H1 (cell line): ENCODE measurements around the gene COL21A1. TPM values are rescaled to one million over a fixed set of nuclear protein-coding genes. Genes with fewer than 3 reads are reported as not detected.

Experiments used
- CTCF ChIA-PET: fragments of 300-600 bp; sonication (Branson Sonifier 250); formaldehyde crosslinking; loops from one replicate; lab custom pipeline; 2021; ENCODE audit not compliant: partially characterized antibody; lab: Charles Lee
- POLR2A ChIA-PET: fragments of 300-600 bp; sonication (Branson Sonifier 250); formaldehyde crosslinking; loops from one replicate; lab custom pipeline; 2021; ENCODE audit warnings: inconsistent platforms; ENCODE audit not compliant: partially characterized antibody; lab: Charles Lee
- DNase-seq, 2 experiments: peaks; one replicate each; pipeline versions ENCODE4 v3.0.0 to v3.0.0-alpha.2; 2010 to 2022; ENCODE audit warnings: low spot score in 2 of 2, low read depth in 1 of 2, mixed read lengths in 1 of 2
- FAIRE-seq: peaks from 2 replicates; lab custom pipeline; 2011; peaks lifted over from hg19 to GRCh38; lab: Jason Lieb, UNC
- H2AFZ ChIP-seq: 2 replicates; pipeline ENCODE4 v1.8.1; 2012; ENCODE audit warnings: low read length, inconsistent platforms
- H2AK5ac ChIP-seq: 2 replicates; pipeline ENCODE4 v1.6.1; 2013; ENCODE audit warnings: low read depth, low read length
- H2BK120ac ChIP-seq: replicated peaks from 2 replicates; pipeline ENCODE3; 2013; ENCODE audit warnings: low read depth, low read length, inconsistent platforms
- H2BK12ac ChIP-seq: 2 replicates; pipeline ENCODE4 v1.6.1; 2013; ENCODE audit warnings: low read depth, low read length
- H2BK15ac ChIP-seq: 2 replicates; pipeline ENCODE4 v1.6.1; 2013; ENCODE audit warnings: low read length
- H2BK20ac ChIP-seq: 2 replicates; pipeline ENCODE4 v1.6.1; 2013; ENCODE audit warnings: low read length
- H2BK5ac ChIP-seq: 2 replicates; pipeline ENCODE4 v1.6.1; 2013; ENCODE audit warnings: low read depth, low read length
- H3K14ac ChIP-seq: 2 replicates; pipeline ENCODE4 v1.6.1; 2013; ENCODE audit warnings: inconsistent platforms; ENCODE audit not compliant: insufficient read length
- H3K18ac ChIP-seq: 2 replicates; pipeline ENCODE4 v1.6.1; 2013; ENCODE audit warnings: low read length; ENCODE audit errors: extremely low read depth
- H3K23ac ChIP-seq: 2 replicates; pipeline ENCODE4 v1.6.1; 2013; ENCODE audit warnings: inconsistent platforms; ENCODE audit not compliant: insufficient read length
- H3K23me2 ChIP-seq: 2 replicates; pipeline ENCODE4 v1.6.1; 2013; ENCODE audit warnings: low read depth, low read length
- H3K27ac ChIP-seq: 2 replicates; pipeline ENCODE4 v1.6.1; 2011; ENCODE audit warnings: low read depth, low read length, inconsistent platforms
- H3K27me3 ChIP-seq, 4 experiments: replicated peaks in 1 of 4; 1 replicate in 1 of 4; 2 replicates in 3 of 4; pipeline versions ENCODE4 v1.6.1 to v1.8.1; 2011 to 2013; ENCODE audit warnings: low read length in 3 of 4, mild to moderate bottlenecking in 3 of 4, inconsistent platforms in 2 of 4, mixed read lengths in 2 of 4, moderate library complexity in 1 of 4; ENCODE audit not compliant: control insufficient read depth in 3 of 4, insufficient read depth in 3 of 4; ENCODE audit errors: extremely low read depth in 1 of 4
- H3K36me3 ChIP-seq, 4 experiments: 2 replicates each; pipeline versions ENCODE4 v1.6.1 to v1.8.1; 2011 to 2013; ENCODE audit warnings: mild to moderate bottlenecking in 4 of 4, low read length in 3 of 4, moderate library complexity in 2 of 4, control low read depth in 1 of 4, inconsistent platforms in 1 of 4; ENCODE audit not compliant: insufficient read depth in 4 of 4, control insufficient read depth in 2 of 4
- H3K4ac ChIP-seq: replicated peaks from 2 replicates; pipeline ENCODE3; 2013; ENCODE audit warnings: low read length, low read depth, mixed read lengths, inconsistent platforms; ENCODE audit not compliant: insufficient read length
- H3K4me1 ChIP-seq, 4 experiments: replicated peaks in 1 of 4; 1 replicate in 1 of 4; 2 replicates in 3 of 4; pipeline versions ENCODE4 v1.6.1 to v1.8.1; 2011 to 2013; ENCODE audit warnings: low read length in 3 of 4, inconsistent platforms in 2 of 4, mixed read lengths in 1 of 4; ENCODE audit not compliant: insufficient read depth in 4 of 4, control insufficient read depth in 3 of 4
- H3K4me2 ChIP-seq, 2 experiments: 2 replicates each; pipeline versions ENCODE4 v1.6.1 to v1.8.1; 2011 to 2013; ENCODE audit warnings: low read depth in 2 of 2, low read length in 2 of 2, control low read depth in 1 of 2, inconsistent platforms in 1 of 2, mild to moderate bottlenecking in 1 of 2; ENCODE audit not compliant: insufficient read depth in 1 of 2
- H3K4me3 ChIP-seq, 4 experiments: fragments of 200-600, 300-600 bp in 1 of 4; sonication (generic), shearing (Covaris generic), sonication (Bioruptor Twin) in 1 of 4; 2 replicates each; pipeline versions ENCODE4 v1.5.1 to v1.8.1; 2011 to 2016; ENCODE audit warnings: low read length in 4 of 4, low read depth in 3 of 4, control low read depth in 2 of 4, inconsistent platforms in 2 of 4, mild to moderate bottlenecking in 2 of 4, mixed read lengths in 1 of 4, moderate library complexity in 1 of 4; ENCODE audit not compliant: insufficient read depth in 2 of 4; ENCODE audit errors: extremely low read depth in 1 of 4
- H3K56ac ChIP-seq: replicated peaks from 2 replicates; pipeline ENCODE3; 2013; ENCODE audit warnings: low read depth, mild to moderate bottlenecking, mixed read lengths, low read length, inconsistent platforms; ENCODE audit not compliant: insufficient read length
- H3K79me1 ChIP-seq: 2 replicates; pipeline ENCODE4 v1.6.1; 2013; ENCODE audit warnings: low read depth, low read length, control low read depth
- H3K79me2 ChIP-seq, 2 experiments: 2 replicates each; pipeline versions ENCODE4 v1.6.1 to v1.8.1; 2012 to 2013; ENCODE audit warnings: low read length in 2 of 2, mild to moderate bottlenecking in 2 of 2, inconsistent platforms in 1 of 2; ENCODE audit not compliant: insufficient read depth in 2 of 2, control insufficient read depth in 1 of 2
- H3K9ac ChIP-seq, 4 experiments: replicated peaks in 1 of 4; 1 replicate in 1 of 4; 2 replicates in 3 of 4; pipeline versions ENCODE4 v1.6.1 to v1.8.1; 2011 to 2013; ENCODE audit warnings: low read depth in 3 of 4, low read length in 3 of 4, control low read depth in 2 of 4, mild to moderate bottlenecking in 2 of 4, moderate library complexity in 2 of 4, inconsistent platforms in 1 of 4; ENCODE audit errors: extremely low read depth in 1 of 4
- H3K9me3 ChIP-seq, 2 experiments: 2 replicates each; pipeline versions ENCODE4 v1.6.1 to v1.8.1; 2012 to 2013; ENCODE audit warnings: mild to moderate bottlenecking in 2 of 2, moderate library complexity in 2 of 2, control low read depth in 1 of 2, inconsistent platforms in 1 of 2, low read depth in 1 of 2, low read length in 1 of 2, mixed read lengths in 1 of 2; ENCODE audit not compliant: insufficient read depth in 2 of 2
- H4K20me1 ChIP-seq, 2 experiments: replicated peaks in 1 of 2; 2 replicates each; pipeline versions ENCODE3 to v1.8.1; 2011 to 2013; ENCODE audit warnings: inconsistent platforms in 2 of 2, low read length in 2 of 2, mild to moderate bottlenecking in 1 of 2; ENCODE audit not compliant: insufficient read depth in 2 of 2, control insufficient read depth in 1 of 2
- H4K5ac ChIP-seq: 2 replicates; pipeline ENCODE4 v1.6.1; 2013; ENCODE audit warnings: low read length, low read depth, mixed read lengths, inconsistent platforms; ENCODE audit not compliant: insufficient read length
- H4K8ac ChIP-seq: 2 replicates; pipeline ENCODE4 v1.8.0; 2013; ENCODE audit warnings: mild to moderate bottlenecking, moderate library complexity, low read length, inconsistent platforms; ENCODE audit not compliant: insufficient read depth; ENCODE audit errors: extremely low read depth
- H4K91ac ChIP-seq: replicated peaks from 2 replicates; pipeline ENCODE3; 2013; ENCODE audit warnings: low read length, mixed read lengths, inconsistent platforms; ENCODE audit not compliant: insufficient read length
- EZH2 ChIP-seq: fragments of 200-600 bp; sonication (generic); IDR thresholded peaks from 2 replicates; pipeline ENCODE4 v1.7.1; 2012; ENCODE audit warnings: low read depth, mild to moderate bottlenecking, moderate library complexity, low read length, inconsistent platforms; ENCODE audit not compliant: severe bottlenecking
- RBBP5 ChIP-seq: IDR thresholded peaks from 2 replicates; pipeline ENCODE4 v1.7.1; 2012; ENCODE audit warnings: low read depth, mild to moderate bottlenecking, inconsistent platforms, low read length, moderate library complexity, borderline replicate concordance
- TAF1 ChIP-seq: IDR thresholded peaks from 2 replicates; pipeline ENCODE4 v1.6.1; 2011; ENCODE audit warnings: mild to moderate bottlenecking, low read depth, low read length
- WGBS, 2 experiments: shearing (Covaris generic) in 1 of 2; methylation state at CpG; one replicate each; pipeline versions ENCODE4 v1.1.6 to v1.1.7; 2013 to 2015; ENCODE audit warnings: low lambda C conversion rate in 2 of 2, mixed read lengths in 2 of 2, inconsistent platforms in 1 of 2, low coverage in 1 of 2, missing lambda C conversion rate in 1 of 2; ENCODE audit not compliant: insufficient replicate concordance in 2 of 2, insufficient coverage in 1 of 2, insufficient read length in 1 of 2; ENCODE audit errors: extremely low coverage in 1 of 2, missing lambda C conversion rate in 1 of 2; 5-methylcytosine and 5-hydroxymethylcytosine counted together
- polyA plus RNA-seq, 7 experiments: library from polyadenylated mRNA; depleted of rRNA in 3 of 7; stranded (reverse) in 5 of 7; unstranded in 2 of 7; fragments of >200 nt in 5 of 7; fragments of 200-250 nt in 2 of 7; gene quantifications; 1 replicate in 5 of 7; 2 replicates in 1 of 7; 4 replicates in 1 of 7; pipeline versions ENCODE4 v1.2.1 to v1.2.3, GENCODE V29; 2011 to 2013; ENCODE audit warnings: missing spikeins in 2 of 7, mixed read lengths in 2 of 7
- total RNA-seq: library from RNA; stranded (reverse); fragmentation: NEBNext Ultra II Directional; extraction: Animal tissue kit (Norgen Biotek cat#: 25700); gene quantifications from 2 replicates; pipeline ENCODE4 v1.2.1, GENCODE V29; 2021
- TF ChIP-seq, protein P1 (sequence below): IDR thresholded peaks from 2 replicates; pipeline ENCODE4 v1.6.1; 2012; ENCODE audit warnings: low read length, inconsistent platforms

COL21A1 gene
- total and polyA plus RNA-seq, 2 of the 8 experiments (the other 6 are each of a cell fraction or from before 2014, with no cell fraction given), result 1.6 to 3.4 TPM

DNA sequence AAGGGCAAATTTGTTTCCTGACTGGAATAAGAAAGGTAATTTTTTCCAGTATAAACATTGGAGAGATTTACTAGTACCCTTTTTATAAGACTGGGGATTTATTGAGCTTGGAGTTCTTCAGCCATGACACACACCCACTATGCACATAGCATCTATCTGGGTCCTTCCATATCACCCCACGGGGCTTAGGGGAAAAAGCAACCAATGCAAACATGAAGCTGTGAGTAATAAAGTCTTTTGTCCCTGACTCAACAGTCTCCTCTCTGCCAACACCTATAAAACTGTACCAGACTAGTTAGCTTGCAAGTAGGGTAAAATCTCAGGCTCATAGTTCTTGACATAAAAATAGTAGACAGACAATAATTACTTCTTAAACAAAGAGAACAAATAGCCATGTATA lies 23.4 kb downstream of the COL21A1 start:
- H3K27me3 ChIP-seq, result no peaks in the 10 kb centered on the region
- no peak overlapping the region for H3K18ac ChIP-seq
- no peak overlapping the region for H3K4ac ChIP-seq
- no peak overlapping the region for H2BK120ac ChIP-seq
- H3K23ac ChIP-seq, result no peak overlapping the region
- no peak overlapping the region for H3K14ac ChIP-seq
- H3K27ac ChIP-seq, result no peak overlapping the region
- no peak overlapping the region for H4K91ac ChIP-seq
- H4K8ac ChIP-seq, result no peak overlapping the region
- no peaks in the 10 kb centered on the region for H3K79me1 ChIP-seq
- 87% methylated on average over 1 of the region's 1 CpG; no CpG with 5 or more reads in 1 of the 2 experiments for WGBS, 2 experiments
- H3K4me3 ChIP-seq, result no peak overlapping the region
- no peak overlapping the region for H3K9ac ChIP-seq
- no peak overlapping the region for H2BK20ac ChIP-seq
- no peak overlapping the region for H2AK5ac ChIP-seq
- H3K4me1 ChIP-seq, result no peaks in the 10 kb centered on the region
- POLR2A ChIA-PET, result no interaction called here
- H2AFZ ChIP-seq, result no peak overlapping the region
- no peak overlapping the region for H4K5ac ChIP-seq
- H3K36me3 ChIP-seq, result no peaks in the 10 kb centered on the region
- no peaks in the 10 kb centered on the region for H3K23me2 ChIP-seq
- H3K56ac ChIP-seq, result no peak overlapping the region
- no peak overlapping the region for H2BK15ac ChIP-seq
- H3K79me2 ChIP-seq, result no peaks in the 10 kb centered on the region
- H3K9me3 ChIP-seq, result no peaks in the 10 kb centered on the region
- FAIRE-seq (no peak), DNase-seq (no peak)
- H4K20me1 ChIP-seq, result no peaks in the 10 kb centered on the region
- no peak overlapping the region for H2BK12ac ChIP-seq
- CTCF ChIA-PET, result interaction anchor here (2.1 kb wide), 1 partner anchor 11 kb away, joined by 6 read pairs; no protein-coding TSS in a partner anchor
- no peak overlapping the region for H3K4me2 ChIP-seq
- TF ChIP-seq, protein P1, sequence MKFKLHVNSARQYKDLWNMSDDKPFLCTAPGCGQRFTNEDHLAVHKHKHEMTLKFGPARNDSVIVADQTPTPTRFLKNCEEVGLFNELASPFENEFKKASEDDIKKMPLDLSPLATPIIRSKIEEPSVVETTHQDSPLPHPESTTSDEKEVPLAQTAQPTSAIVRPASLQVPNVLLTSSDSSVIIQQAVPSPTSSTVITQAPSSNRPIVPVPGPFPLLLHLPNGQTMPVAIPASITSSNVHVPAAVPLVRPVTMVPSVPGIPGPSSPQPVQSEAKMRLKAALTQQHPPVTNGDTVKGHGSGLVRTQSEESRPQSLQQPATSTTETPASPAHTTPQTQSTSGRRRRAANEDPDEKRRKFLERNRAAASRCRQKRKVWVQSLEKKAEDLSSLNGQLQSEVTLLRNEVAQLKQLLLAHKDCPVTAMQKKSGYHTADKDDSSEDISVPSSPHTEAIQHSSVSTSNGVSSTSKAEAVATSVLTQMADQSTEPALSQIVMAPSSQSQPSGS, result no peak
- TF ChIP-seq TAF1, result no peak
- TF ChIP-seq EZH2, result no peak
- no peak for TF ChIP-seq RBBP5
- no peak overlapping the region for H2BK5ac ChIP-seq
